22Rv1 (cell line): ENCODE measurements around the gene ANKIB1.

Experiments
- ZFX ChIP-seq: fragments of 450-650 bp; IDR thresholded peaks from 2 replicates; pipeline ENCODE4 v1.6.1; 2017; ENCODE audit warnings: antibody characterized with exemption, borderline replicate concordance
- TF ChIP-seq, protein P1 (sequence below): fragments of 450-650 bp; IDR thresholded peaks from 2 replicates; pipeline ENCODE4 v1.5.1; 2017; ENCODE audit warnings: mild to moderate bottlenecking

- TF ChIP-seq, protein P1, sequence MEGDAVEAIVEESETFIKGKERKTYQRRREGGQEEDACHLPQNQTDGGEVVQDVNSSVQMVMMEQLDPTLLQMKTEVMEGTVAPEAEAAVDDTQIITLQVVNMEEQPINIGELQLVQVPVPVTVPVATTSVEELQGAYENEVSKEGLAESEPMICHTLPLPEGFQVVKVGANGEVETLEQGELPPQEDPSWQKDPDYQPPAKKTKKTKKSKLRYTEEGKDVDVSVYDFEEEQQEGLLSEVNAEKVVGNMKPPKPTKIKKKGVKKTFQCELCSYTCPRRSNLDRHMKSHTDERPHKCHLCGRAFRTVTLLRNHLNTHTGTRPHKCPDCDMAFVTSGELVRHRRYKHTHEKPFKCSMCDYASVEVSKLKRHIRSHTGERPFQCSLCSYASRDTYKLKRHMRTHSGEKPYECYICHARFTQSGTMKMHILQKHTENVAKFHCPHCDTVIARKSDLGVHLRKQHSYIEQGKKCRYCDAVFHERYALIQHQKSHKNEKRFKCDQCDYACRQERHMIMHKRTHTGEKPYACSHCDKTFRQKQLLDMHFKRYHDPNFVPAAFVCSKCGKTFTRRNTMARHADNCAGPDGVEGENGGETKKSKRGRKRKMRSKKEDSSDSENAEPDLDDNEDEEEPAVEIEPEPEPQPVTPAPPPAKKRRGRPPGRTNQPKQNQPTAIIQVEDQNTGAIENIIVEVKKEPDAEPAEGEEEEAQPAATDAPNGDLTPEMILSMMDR, result no peak
- no peak for TF ChIP-seq ZFX
Measured at GRCh38 chr7:92303761-92304160, 58.0 kb downstream of the ANKIB1 start.
